OCI-LY1 (cell line): ENCODE results near the gene MUC13.

Source experiments
- H2AFZ ChIP-seq: fragments of 200-600 bp; sonication (generic), shearing (Covaris generic); 2 replicates; pipeline ENCODE4 v1.6.0; 2014; ENCODE audit warnings: antibody characterized with exemption, mild to moderate bottlenecking, low read length
- H3F3A ChIP-seq: fragments of 200-600 bp; sonication (generic), shearing (Covaris generic); 2 replicates; pipeline ENCODE4 v1.6.0; 2014; ENCODE audit warnings: mild to moderate bottlenecking, antibody characterized with exemption, low read length, moderate library complexity; ENCODE audit not compliant: insufficient read depth
- H3K27ac ChIP-seq: fragments of 200-600 bp; sonication (generic); 2 replicates; pipeline ENCODE4 v1.5.1; 2014; ENCODE audit warnings: low read length, mixed run types, mild to moderate bottlenecking, low read depth; ENCODE audit not compliant: poor library complexity, severe bottlenecking
- H3K27me3 ChIP-seq: fragments of 200-600 bp; sonication (generic); 2 replicates; pipeline ENCODE4 v1.6.0; 2014; ENCODE audit warnings: antibody characterized with exemption, mild to moderate bottlenecking, low read length, moderate library complexity; ENCODE audit not compliant: insufficient read depth
- H3K36me3 ChIP-seq: fragments of 200-600 bp; sonication (generic); 2 replicates; pipeline ENCODE4 v1.6.1; 2014; ENCODE audit warnings: mild to moderate bottlenecking, antibody characterized with exemption, low read length, moderate library complexity, mixed read lengths; ENCODE audit not compliant: insufficient read depth
- H3K4me1 ChIP-seq: fragments of 200-600 bp; sonication (generic); 2 replicates; pipeline ENCODE4 v1.5.1; 2014; ENCODE audit warnings: mild to moderate bottlenecking, low read length, moderate library complexity; ENCODE audit not compliant: insufficient read depth, severe bottlenecking
- H3K4me2 ChIP-seq: fragments of 200-600 bp; sonication (generic), shearing (Covaris generic); 2 replicates; pipeline ENCODE4 v1.6.1; 2014; ENCODE audit warnings: low read length
- H3K4me3 ChIP-seq: fragments of 200-600 bp; sonication (generic); 2 replicates; pipeline ENCODE4 v1.5.1; 2014; ENCODE audit warnings: low read length, low read depth, mild to moderate bottlenecking, mixed read lengths; ENCODE audit not compliant: poor library complexity, severe bottlenecking
- H3K79me2 ChIP-seq: fragments of 200-600 bp; shearing (Covaris generic); 2 replicates; pipeline ENCODE4 v1.6.1; 2016; ENCODE audit warnings: mixed run types, low read length, mixed read lengths; ENCODE audit not compliant: insufficient read depth
- H3K9ac ChIP-seq: fragments of 200-600 bp; sonication (generic), shearing (Covaris generic); 2 replicates; pipeline ENCODE4 v1.6.1; 2014; ENCODE audit warnings: mild to moderate bottlenecking, low read length, mixed read lengths
- H3K9me2 ChIP-seq: fragments of 200-600 bp; sonication (generic), shearing (Covaris generic); 2 replicates; pipeline ENCODE4 v1.6.1; 2014; ENCODE audit warnings: low read depth, mild to moderate bottlenecking, low read length, mixed read lengths
- H3K9me3 ChIP-seq: fragments of 200-600 bp; shearing (Covaris generic); 2 replicates; pipeline ENCODE4 v1.6.1; 2014; ENCODE audit warnings: low read length, mixed read lengths
- H4K20me1 ChIP-seq: fragments of 200-600 bp; sonication (generic), shearing (Covaris generic); 2 replicates; pipeline ENCODE4 v1.6.0; 2016; ENCODE audit warnings: mild to moderate bottlenecking, low read length; ENCODE audit not compliant: insufficient read depth
- CTCF ChIP-seq: fragments of 200-600 bp; sonication (generic), shearing (Covaris generic); IDR thresholded peaks from 2 replicates; pipeline ENCODE4 v1.5.1; 2017; ENCODE audit warnings: mild to moderate bottlenecking, antibody characterized with exemption, low read length, moderate library complexity, mixed read lengths
- EZH2 ChIP-seq: fragments of 200-600 bp; sonication (generic), shearing (Covaris generic); IDR thresholded peaks from 2 replicates; pipeline ENCODE4 v1.8.0; 2017; ENCODE audit warnings: borderline replicate concordance, mixed run types, mild to moderate bottlenecking, antibody characterized with exemption, low read length, moderate library complexity, mixed read lengths

The MUC13 gene

GRCh38 chr3:124888482-124889441 is 45.8 kb downstream of the MUC13 start:
- Histone ChIP-seq H3F3A (no peaks in the 10 kb centered on the region), H3K36me3 (no peaks in the 10 kb centered on the region), H3K27me3 (peaks cover 9% of the 10 kb centered on the region; the same call in 1 of the 2 replicates), H2AFZ (no peak overlapping the region), H3K4me3 (no peak overlapping the region), H3K9me2 (no peaks in the 10 kb centered on the region), H3K4me1 (no peaks in the 10 kb centered on the region), H3K79me2 (no peaks in the 10 kb centered on the region), H3K9ac (no peak overlapping the region), H3K9me3 (no peaks in the 10 kb centered on the region), H3K4me2 (no peak overlapping the region), H3K27ac (no peak overlapping the region), H4K20me1 (no peaks in the 10 kb centered on the region)
- TF ChIP-seq CTCF (no peak), EZH2 (no peak)

- Histone ChIP-seq H3K4me1 (no peaks in the 10 kb centered on the region), H3K9me3 (no peaks in the 10 kb centered on the region), H3K27me3 (peaks cover 9% of the 10 kb centered on the region; the same call in 1 of the 2 replicates), H3K4me2 (no peak overlapping the region), H3K27ac (no peak overlapping the region), H2AFZ (no peak overlapping the region), H3K9ac (no peak overlapping the region), H3K79me2 (no peaks in the 10 kb centered on the region), H3K9me2 (no peaks in the 10 kb centered on the region), H3K4me3 (no peak overlapping the region), H4K20me1 (no peaks in the 10 kb centered on the region), H3K36me3 (no peaks in the 10 kb centered on the region), H3F3A (no peaks in the 10 kb centered on the region)
- TF ChIP-seq CTCF (no peak), EZH2 (no peak)
These were observed 46.6 kb downstream of the MUC13 start for GRCh38 chr3:124887932-124888298.

DNA sequence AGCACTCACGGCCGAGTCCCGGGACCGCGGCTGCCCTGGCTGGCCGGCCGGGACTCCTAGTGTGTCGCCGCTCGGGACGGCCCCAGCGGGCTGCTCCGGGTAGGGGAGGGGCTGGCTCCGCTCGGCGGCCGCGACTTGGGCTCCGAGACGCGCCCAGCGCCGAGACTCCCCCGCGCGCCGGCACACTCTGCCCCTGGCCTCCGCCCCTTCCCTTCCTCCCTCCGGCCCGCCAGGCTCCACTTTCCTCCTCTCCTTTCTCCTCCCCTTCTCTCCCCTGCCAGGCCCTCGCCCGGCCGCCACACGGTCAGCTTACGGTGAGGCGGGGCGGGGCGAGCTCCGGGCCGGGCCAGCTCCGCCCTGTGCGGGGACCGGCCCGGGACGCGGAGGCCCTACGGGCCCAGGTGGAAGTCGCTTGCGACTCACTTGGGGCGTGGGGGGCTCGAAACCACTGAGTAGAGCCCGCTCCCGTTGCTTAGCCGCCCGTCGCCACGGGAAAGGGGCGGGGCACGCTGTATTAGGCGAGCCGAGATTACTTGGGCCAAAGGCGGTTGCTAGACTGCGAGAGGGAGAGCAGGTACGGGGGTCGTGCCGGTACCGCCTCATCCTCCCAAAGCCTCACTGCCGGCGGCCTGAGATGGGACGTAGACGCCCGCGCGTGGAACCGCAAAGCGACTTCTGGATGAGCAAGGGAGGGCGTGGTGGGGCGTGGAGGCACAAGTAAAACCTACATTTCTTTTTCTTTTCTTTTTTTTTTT is 47.2 kb downstream of the MUC13 start, which contains the start of gene ITGB5:
Gene ITGB5 (minus strand): TSS at position 189 of the 755 bp plus-strand sequence. CDS start 365 bp downstream, outside the sequence.
- TF ChIP-seq CTCF, result no peak
- no peak for TF ChIP-seq EZH2
- Histone ChIP-seq H3K9me2 (no peaks in the 10 kb centered on the region), H3K27ac (no peak within 1 kb of the TSS), H3K9me3 (no peaks in the 10 kb centered on the region), H3K36me3 (no peaks in the 10 kb centered on the region), H3K4me1 (no peaks in the 10 kb centered on the region), H3K9ac (no peak within 1 kb of the TSS), H4K20me1 (no peaks in the 10 kb centered on the region), H3K27me3 (peaks cover 9% of the 10 kb centered on the region; the same call in 1 of the 2 replicates), H3K4me3 (peak within 1 kb of the TSS; percentile 48), H3K4me2 (peak within 1 kb of the TSS; percentile 64), H2AFZ (no peak within 1 kb of the TSS), H3K79me2 (no peaks in the 10 kb centered on the region), H3F3A (no peaks in the 10 kb centered on the region)
